ENCODE measurements around the gene SYNGR3. TPM values are rescaled to one million over a fixed set of nuclear protein-coding genes. Genes with fewer than 3 reads are reported as not detected.
"Not testable (repeated sequence)": the region's sequence is repeated elsewhere in the genome, so short reads cannot be mapped to it uniquely, and the experiment has no call there.

SYNGR3 gene
- total RNA-seq, 2 donors from 2014 or later, result 0.49 to 1.5 TPM

GRCh38 chr16:1947369-1947670 lies 42.5 kb upstream of the SYNGR3 start:
- no peak for DNase-seq (ENCODE audit: low spot score)
- no peaks in the 10 kb centered on the region for H3K9me3 ChIP-seq

GRCh38 chr16:1949507-1949906 lies 40.3 kb upstream of the SYNGR3 start:
- Histone ChIP-seq H3K4me1 (ENCODE audit: control insufficient read depth in 1 of 2, low read depth in 2 of 2) (no peaks in the 10 kb centered on the region), H3K4me3 (no peak overlapping the region), H3K27me3 (replicated peaks; ENCODE audit: insufficient read depth) (no peaks in the 10 kb centered on the region), H3K27ac (no peak overlapping the region), H3K9me3 (no peaks in the 10 kb centered on the region), H3K36me3 (no peaks in the 10 kb centered on the region)
- no peak for ATAC-seq (ENCODE audit: insufficient number of reproducible peaks, low FRiP score, low read depth)
- no peak for DNase-seq (ENCODE audit: low spot score)
- no peak for TF ChIP-seq CTCF (IDR thresholded peaks at IDR 0.05)

More at GRCh38 chr16:1947369-1947670, 42.5 kb upstream of the SYNGR3 start:
- no peak for ATAC-seq (ENCODE audit: insufficient number of reproducible peaks, low FRiP score, low read depth)
- Histone ChIP-seq H3K4me3 (no peak overlapping the region), H3K27me3 (replicated peaks; ENCODE audit: insufficient read depth) (no peaks in the 10 kb centered on the region), H3K36me3 (no peaks in the 10 kb centered on the region), H3K27ac (no peak overlapping the region), H3K4me1 (ENCODE audit: control insufficient read depth in 1 of 2, low read depth in 2 of 2) (peaks cover 0 to 2% of the 10 kb centered on the region in 2 donors)
- TF ChIP-seq CTCF (IDR thresholded peaks at IDR 0.05), result no peak

GRCh38 chr16:1950047-1950446 lies 39.7 kb upstream of the SYNGR3 start:
- no peaks in the 10 kb centered on the region for H3K4me1 ChIP-seq (ENCODE audit: control insufficient read depth in 1 of 2, low read depth in 2 of 2)
- no peak for TF ChIP-seq CTCF (IDR thresholded peaks at IDR 0.05)
- no peak overlapping the region for H3K4me3 ChIP-seq
- no peaks in the 10 kb centered on the region for H3K9me3 ChIP-seq
- ATAC-seq (ENCODE audit: insufficient number of reproducible peaks, low FRiP score, low read depth), result no peak
- H3K36me3 ChIP-seq, result no peaks in the 10 kb centered on the region
- H3K27ac ChIP-seq, result no peak overlapping the region
- no peaks in the 10 kb centered on the region for H3K27me3 ChIP-seq (replicated peaks; ENCODE audit: insufficient read depth)
- DNase-seq (ENCODE audit: low spot score), result no peak

GRCh38 chr16:1950559-1950958 lies 39.2 kb upstream of the SYNGR3 start:
- ATAC-seq (ENCODE audit: insufficient number of reproducible peaks, low FRiP score, low read depth) (no peak), DNase-seq (ENCODE audit: low spot score) (no peak)
- no peaks in the 10 kb centered on the region for H3K27me3 ChIP-seq (replicated peaks; ENCODE audit: insufficient read depth)
- no peaks in the 10 kb centered on the region for H3K36me3 ChIP-seq
- H3K9me3 ChIP-seq, result no peaks in the 10 kb centered on the region
- no peak for TF ChIP-seq CTCF (IDR thresholded peaks at IDR 0.05)
- H3K4me3 ChIP-seq, result no peak overlapping the region
- no peaks in the 10 kb centered on the region for H3K4me1 ChIP-seq (ENCODE audit: control insufficient read depth in 1 of 2, low read depth in 2 of 2)
- H3K27ac ChIP-seq, result no peak overlapping the region

GRCh38 chr16:1953734-1954133 lies 36.0 kb upstream of the SYNGR3 start:
- Histone ChIP-seq H3K27me3 (replicated peaks; ENCODE audit: insufficient read depth) (no peaks in the 10 kb centered on the region), H3K4me1 (ENCODE audit: control insufficient read depth in 1 of 2, low read depth in 2 of 2) (peaks cover 0 to under 1% of the 10 kb centered on the region in 2 donors), H3K9me3 (no peaks in the 10 kb centered on the region), H3K4me3 (no peak overlapping the region), H3K27ac (no peak overlapping the region), H3K36me3 (no peaks in the 10 kb centered on the region)
- no peak for DNase-seq (ENCODE audit: low spot score)
- TF ChIP-seq CTCF (IDR thresholded peaks at IDR 0.05), result no peak
- no peak for ATAC-seq (ENCODE audit: insufficient number of reproducible peaks, low FRiP score, low read depth)

GRCh38 chr16:1957434-1958142 lies 32.2 kb upstream of the SYNGR3 start:
- DNase-seq (ENCODE audit: low spot score); H3K4me3 ChIP-seq; H3K9me3 ChIP-seq; H3K27ac ChIP-seq; ATAC-seq (ENCODE audit: insufficient number of reproducible peaks, low FRiP score, low read depth); H3K27me3 ChIP-seq (replicated peaks; ENCODE audit: insufficient read depth): not testable (repeated sequence)
- peaks cover 13% of the 10 kb centered on the region for H3K36me3 ChIP-seq
- peaks cover 6 to 19% of the 10 kb centered on the region in 2 donors for H3K4me1 ChIP-seq (ENCODE audit: control insufficient read depth in 1 of 2, low read depth in 2 of 2)

GRCh38 chr16:1958143-1958491 lies 31.7 kb upstream of the SYNGR3 start:
- ATAC-seq (ENCODE audit: insufficient number of reproducible peaks, low FRiP score, low read depth); H3K4me3 ChIP-seq; H3K27ac ChIP-seq; H3K9me3 ChIP-seq; H3K27me3 ChIP-seq (replicated peaks; ENCODE audit: insufficient read depth); DNase-seq (ENCODE audit: low spot score): not testable (repeated sequence)
- H3K4me1 ChIP-seq (ENCODE audit: control insufficient read depth in 1 of 2, low read depth in 2 of 2), result peaks cover 6 to 19% of the 10 kb centered on the region in 2 donors
- H3K36me3 ChIP-seq, result peaks cover 18% of the 10 kb centered on the region
